Endothelial cell (in vitro differentiated cells): ENCODE measurements around the gene PRXL2B. TPM values are rescaled to one million over a fixed set of nuclear protein-coding genes. Genes with fewer than 3 reads are reported as not detected.
"Not testable (repeated sequence)": the region's sequence is repeated elsewhere in the genome, so short reads cannot be mapped to it uniquely, and the experiment has no call there.

Experiments
- DNase-seq: peaks from one replicate; pipeline ENCODE4 v3.0.0; 2021; ENCODE audit warnings: low spot score
- H3K27ac Mint-ChIP-seq: one replicate; pipeline ENCODE4 v1.8.0; 2021; ENCODE audit warnings: mixed read lengths, inconsistent platforms; ENCODE audit not compliant: unreplicated experiment
- H3K27me3 Mint-ChIP-seq: one replicate; pipeline ENCODE4 v1.8.0; 2021; ENCODE audit warnings: mild to moderate bottlenecking, moderate library complexity, mixed read lengths, inconsistent platforms; ENCODE audit not compliant: unreplicated experiment
- H3K36me3 Mint-ChIP-seq: one replicate; pipeline ENCODE4 v1.8.0; 2021; ENCODE audit warnings: mild to moderate bottlenecking, low read depth, mixed read lengths, inconsistent platforms; ENCODE audit not compliant: unreplicated experiment
- H3K4me1 Mint-ChIP-seq: one replicate; pipeline ENCODE4 v1.8.0; 2021; ENCODE audit warnings: mild to moderate bottlenecking, mixed read lengths, inconsistent platforms; ENCODE audit not compliant: unreplicated experiment
- H3K4me3 Mint-ChIP-seq: one replicate; pipeline ENCODE4 v1.8.0; 2021; ENCODE audit warnings: mild to moderate bottlenecking, mixed read lengths, inconsistent platforms; ENCODE audit not compliant: unreplicated experiment
- H3K9me3 Mint-ChIP-seq: one replicate; pipeline ENCODE4 v1.8.0; 2021; ENCODE audit warnings: mixed read lengths, inconsistent platforms; ENCODE audit not compliant: unreplicated experiment
- CTCF ChIP-seq: fragments of 200-600 bp; sonication (generic); IDR thresholded peaks from one replicate; pipeline ENCODE4 v1.5.0; 2021; ENCODE audit warnings: antibody characterized with exemption; ENCODE audit not compliant: unreplicated experiment
- total RNA-seq: library from RNA; stranded (reverse); fragmentation: NEBNext Ultra II Directional; extraction: Animal tissue kit (Norgen Biotek cat#: 25700); gene quantifications from one replicate; pipeline ENCODE4 v1.2.1, GENCODE V29; 2021; ENCODE audit not compliant: unreplicated experiment

The PRXL2B gene
- total RNA-seq, 1 donor from 2014 or later = 35.6 TPM

DNA sequence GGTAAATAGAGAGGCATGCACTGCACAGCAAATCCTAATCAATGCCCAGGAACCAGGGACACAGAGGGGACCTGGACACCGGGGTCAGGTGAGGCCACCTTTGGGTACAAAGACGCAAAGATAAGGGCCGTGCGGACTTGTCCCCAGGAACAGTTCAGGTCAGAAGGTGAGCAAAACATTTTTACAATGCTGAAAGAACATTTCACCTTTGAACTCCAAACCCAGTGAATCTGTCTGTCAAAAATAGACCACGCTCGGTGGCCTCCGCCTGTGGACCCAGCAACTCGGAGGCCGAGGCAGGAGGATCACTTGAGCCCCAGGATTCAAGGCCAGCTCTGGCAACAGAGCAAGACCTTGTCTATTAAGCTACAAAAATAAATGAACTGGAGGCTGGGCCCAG, 15.2 kb upstream of the PRXL2B start:
- Mint-ChIP-seq H3K27me3 (peaks cover 2% of the 10 kb centered on the region), H3K36me3 (no peaks in the 10 kb centered on the region), H3K27ac (no peak overlapping the region), H3K4me3 (no peak overlapping the region), H3K9me3 (no peaks in the 10 kb centered on the region), H3K4me1 (no peaks in the 10 kb centered on the region)
- no peak for DNase-seq
- TF ChIP-seq CTCF = no peak

GRCh38 chr1:2573250-2573920, 13.2 kb upstream of the PRXL2B start:
- H3K4me3 Mint-ChIP-seq = no peak overlapping the region
- no peak for DNase-seq
- no peak overlapping the region for H3K27ac Mint-ChIP-seq
- H3K27me3 Mint-ChIP-seq = peaks cover 2% of the 10 kb centered on the region
- H3K36me3 Mint-ChIP-seq = no peaks in the 10 kb centered on the region
- H3K4me1 Mint-ChIP-seq = peaks cover 8% of the 10 kb centered on the region
- TF ChIP-seq CTCF = no peak
- H3K9me3 Mint-ChIP-seq = no peaks in the 10 kb centered on the region

GRCh38 chr1:2574350-2574749, 12.2 kb upstream of the PRXL2B start:
- no peaks in the 10 kb centered on the region for H3K9me3 Mint-ChIP-seq
- no peak overlapping the region for H3K27ac Mint-ChIP-seq
- H3K27me3 Mint-ChIP-seq = peaks cover 2% of the 10 kb centered on the region
- no peaks in the 10 kb centered on the region for H3K36me3 Mint-ChIP-seq
- H3K4me1 Mint-ChIP-seq = peaks cover 14% of the 10 kb centered on the region
- no peak for TF ChIP-seq CTCF
- no peak for DNase-seq
- no peak overlapping the region for H3K4me3 Mint-ChIP-seq

- Mint-ChIP-seq H3K4me1 (peaks cover 23% of the 10 kb centered on the region), H3K9me3 (no peaks in the 10 kb centered on the region), H3K27ac (no peak overlapping the region), H3K36me3 (no peaks in the 10 kb centered on the region), H3K27me3 (peaks cover 7% of the 10 kb centered on the region), H3K4me3 (no peak overlapping the region)
- TF ChIP-seq CTCF = no peak
- DNase-seq = no peak
Measured at GRCh38 chr1:2575801-2576663, 10.5 kb upstream of the PRXL2B start.

- DNase-seq, H3K27ac Mint-ChIP-seq, H3K36me3 Mint-ChIP-seq, H3K9me3 Mint-ChIP-seq, H3K4me3 Mint-ChIP-seq, H3K27me3 Mint-ChIP-seq: not testable (repeated sequence)
- peaks cover 32% of the 10 kb centered on the region for H3K4me1 Mint-ChIP-seq
Measured at GRCh38 chr1:2577565-2578075, 9.0 kb upstream of the PRXL2B start.
